ENCODE results near the gene CREBBP. TPM values are rescaled to one million over a fixed set of nuclear protein-coding genes. Genes with fewer than 3 reads are reported as not detected.

The CREBBP gene
- total and polyA plus RNA-seq, 2 donors (not counting 3 experiments of a cell fraction or from before 2014, with no cell fraction given): 13.8 to 72.7 TPM

DNA sequence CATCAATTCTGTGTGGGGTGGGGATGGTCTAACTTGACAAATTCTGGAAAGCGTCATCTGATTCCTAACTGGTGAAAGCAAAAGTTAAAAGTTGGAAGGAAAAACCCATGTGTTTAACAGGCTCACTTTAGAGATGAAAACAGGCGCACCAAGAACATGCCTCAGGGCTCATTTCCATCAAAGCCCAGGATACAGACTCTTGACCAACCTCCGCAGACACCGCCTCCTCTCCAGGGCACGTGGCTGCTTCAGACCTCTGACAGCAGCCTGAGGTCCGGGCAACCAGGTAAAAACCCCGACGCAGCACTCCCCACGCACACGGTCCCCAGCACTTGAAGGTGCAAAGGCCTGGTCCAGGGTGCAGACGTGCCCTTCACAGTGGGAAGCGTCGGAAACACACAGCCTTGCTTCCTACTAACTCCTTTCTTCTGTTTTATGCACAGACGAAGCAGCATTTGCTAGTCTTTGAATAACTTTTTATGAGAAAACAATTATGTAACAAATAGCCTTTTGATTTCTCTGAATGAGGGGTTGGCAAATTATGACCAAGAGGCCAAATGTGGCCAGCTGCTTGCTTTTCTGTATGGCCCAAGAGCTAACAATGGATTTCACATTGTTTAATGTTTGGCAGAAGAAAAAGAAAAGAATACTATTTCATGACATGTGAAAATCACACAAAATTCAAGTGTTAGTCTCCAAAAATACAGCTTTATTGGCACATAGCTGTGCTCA, 119.0 kb downstream of the CREBBP start:
- dilution Hi-C loops (cut with MboI; ENCODE audit: extremely low pct_ligation_motif_present, low sequenced_read_pairs) (no loop called here), intact Hi-C loops (cut with micrococcal nuclease) (no loop called here)
- POLR2A ChIA-PET: no interaction called here
- H3K27me3 ChIP-seq (ENCODE audit: control insufficient read depth in 2 of 2, insufficient read depth in 2 of 2, low read length in 2 of 2): no peaks in the 10 kb centered on the region
- H3K4me2 ChIP-seq (ENCODE audit: insufficient read depth, low read length): no peak overlapping the region
- DNase-seq (ENCODE audit: low read depth, low spot score) (no peak), FAIRE-seq (no peak)
- H3K36me3 ChIP-seq (ENCODE audit: control insufficient read depth in 2 of 2, extremely low read depth in 1 of 2, insufficient read depth in 2 of 2, low read length in 2 of 2): peaks cover 13 to 22% of the 10 kb centered on the region in 2 experiments
- H3K9me1 ChIP-seq (replicated peaks; ENCODE audit: control insufficient read depth, extremely low read depth, insufficient read depth, low read length): no peaks in the 10 kb centered on the region
- H4K20me1 ChIP-seq (replicated peaks; ENCODE audit: control insufficient read depth, extremely low read depth, insufficient read depth, low read length): no peaks in the 10 kb centered on the region
- no peaks in the 10 kb centered on the region for H3K4me1 ChIP-seq (ENCODE audit: control insufficient read depth, extremely low read depth, insufficient read depth, low read length)
- CTCF ChIA-PET: interaction anchor here (0.6 kb wide), 1 partner anchor 11 kb away, joined by 3 read pairs; no protein-coding TSS in a partner anchor
- H3K27ac ChIP-seq (ENCODE audit: insufficient read depth, low read depth, low read length): no peak overlapping the region
- H3K9me3 ChIP-seq (replicated peaks; ENCODE audit: control insufficient read depth, insufficient read depth, low read length): no peaks in the 10 kb centered on the region
- no peak overlapping the region for H3K9ac ChIP-seq (replicated peaks; ENCODE audit: extremely low read depth, insufficient read depth, low read length)
- BruUV-seq (replicated peaks): no TSS peak
- no peak overlapping the region for H2AFZ ChIP-seq (ENCODE audit: low read depth, low read length)
- no peak overlapping the region for H3K4me3 ChIP-seq (replicated peaks in 1 of 3; ENCODE audit: insufficient read depth in 1 of 3, low read depth in 1 of 3, low read length in 3 of 3)
- TF ChIP-seq GATA2 (IDR thresholded peaks at IDR 0.05; ENCODE audit: insufficient read depth, insufficient read length, low read depth, low read length): no peak
- no peak for TF ChIP-seq POLR2AphosphoS5 (IDR thresholded peaks at IDR 0.05; ENCODE audit: insufficient read depth, low read depth, low read length)
- TF ChIP-seq MYC (IDR thresholded peaks at IDR 0.05; ENCODE audit: low read depth, low read length): no peak
- TF ChIP-seq POLR2A (IDR thresholded peaks at IDR 0.05; ENCODE audit: low read depth, low read length): no peak
- no peak for TF ChIP-seq FOS (IDR thresholded peaks at IDR 0.05; ENCODE audit: borderline replicate concordance, insufficient read depth, low read length)
- TF ChIP-seq, protein P1, sequence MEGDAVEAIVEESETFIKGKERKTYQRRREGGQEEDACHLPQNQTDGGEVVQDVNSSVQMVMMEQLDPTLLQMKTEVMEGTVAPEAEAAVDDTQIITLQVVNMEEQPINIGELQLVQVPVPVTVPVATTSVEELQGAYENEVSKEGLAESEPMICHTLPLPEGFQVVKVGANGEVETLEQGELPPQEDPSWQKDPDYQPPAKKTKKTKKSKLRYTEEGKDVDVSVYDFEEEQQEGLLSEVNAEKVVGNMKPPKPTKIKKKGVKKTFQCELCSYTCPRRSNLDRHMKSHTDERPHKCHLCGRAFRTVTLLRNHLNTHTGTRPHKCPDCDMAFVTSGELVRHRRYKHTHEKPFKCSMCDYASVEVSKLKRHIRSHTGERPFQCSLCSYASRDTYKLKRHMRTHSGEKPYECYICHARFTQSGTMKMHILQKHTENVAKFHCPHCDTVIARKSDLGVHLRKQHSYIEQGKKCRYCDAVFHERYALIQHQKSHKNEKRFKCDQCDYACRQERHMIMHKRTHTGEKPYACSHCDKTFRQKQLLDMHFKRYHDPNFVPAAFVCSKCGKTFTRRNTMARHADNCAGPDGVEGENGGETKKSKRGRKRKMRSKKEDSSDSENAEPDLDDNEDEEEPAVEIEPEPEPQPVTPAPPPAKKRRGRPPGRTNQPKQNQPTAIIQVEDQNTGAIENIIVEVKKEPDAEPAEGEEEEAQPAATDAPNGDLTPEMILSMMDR (IDR thresholded peaks at IDR 0.05; ENCODE audit: extremely low read depth in 1 of 2, insufficient read depth in 1 of 2, low read depth in 1 of 2, low read length in 2 of 2): no peak
- TF ChIP-seq, protein P2, sequence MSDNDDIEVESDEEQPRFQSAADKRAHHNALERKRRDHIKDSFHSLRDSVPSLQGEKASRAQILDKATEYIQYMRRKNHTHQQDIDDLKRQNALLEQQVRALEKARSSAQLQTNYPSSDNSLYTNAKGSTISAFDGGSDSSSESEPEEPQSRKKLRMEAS (IDR thresholded peaks at IDR 0.05; ENCODE audit: insufficient read depth, insufficient read length): no peak
- no peak for TF ChIP-seq JUN (IDR thresholded peaks at IDR 0.05; ENCODE audit: borderline replicate concordance, insufficient read depth, insufficient read length, low read depth)
- no peak for TF ChIP-seq EZH2 (IDR thresholded peaks at IDR 0.05; ENCODE audit: borderline replicate concordance, low read depth, low read length, severe bottlenecking)
- H3K79me2 ChIP-seq (ENCODE audit: control insufficient read depth, insufficient read depth, low read length): no peaks in the 10 kb centered on the region

Measured in endothelial cell of umbilical vein (primary cell).